Fibroblast of mammary gland (primary cell): Measurements from ENCODE around the gene ZNRF3.
"Not testable (repeated sequence)": the region's sequence is repeated elsewhere in the genome, so short reads cannot be mapped to it uniquely, and the experiment has no call there.

Experiments
- DNase-seq: peaks from one replicate; pipeline ENCODE4 v3.0.0-alpha.2; 2010; ENCODE audit warnings: low read depth
- H3K4me3 ChIP-seq: 2 replicates; pipeline ENCODE4 v1.5.1; 2011; ENCODE audit warnings: low read depth, mild to moderate bottlenecking, low read length, moderate library complexity; ENCODE audit not compliant: control insufficient read depth
- CTCF ChIP-seq: conservative IDR thresholded peaks from 2 replicates; pipeline ENCODE4 v1.5.1; 2011; ENCODE audit warnings: low read depth, low read length, inconsistent platforms; ENCODE audit not compliant: control insufficient read depth, insufficient read depth

The ZNRF3 gene

GRCh38 chr22:28940441-28940840 lies 57.1 kb downstream of the ZNRF3 start:
- TF ChIP-seq CTCF: no peak
- DNase-seq: no peak
- no peak overlapping the region for H3K4me3 ChIP-seq

GRCh38 chr22:28942333-28942732 lies 59.0 kb downstream of the ZNRF3 start:
- no peak overlapping the region for H3K4me3 ChIP-seq
- DNase-seq: no peak
- TF ChIP-seq CTCF: no peak

- no peak for TF ChIP-seq CTCF
- H3K4me3 ChIP-seq: no peak overlapping the region
- DNase-seq: no peak
Measured at GRCh38 chr22:28942801-28943500, 59.6 kb downstream of the ZNRF3 start.

GRCh38 chr22:28943501-28943879 lies 60.1 kb downstream of the ZNRF3 start:
- no peak overlapping the region for H3K4me3 ChIP-seq
- DNase-seq: no peak
- no peak for TF ChIP-seq CTCF

GRCh38 chr22:28947125-28947524 lies 63.8 kb downstream of the ZNRF3 start:
- DNase-seq: no peak
- H3K4me3 ChIP-seq: no peak overlapping the region
- no peak for TF ChIP-seq CTCF

- TF ChIP-seq CTCF: no peak
- H3K4me3 ChIP-seq: no peak overlapping the region
- no peak for DNase-seq
Measured at GRCh38 chr22:28948424-28948823, 65.1 kb downstream of the ZNRF3 start.

- H3K4me3 ChIP-seq, DNase-seq: not testable (repeated sequence)
Measured at GRCh38 chr22:28948860-28949551, 65.6 kb downstream of the ZNRF3 start.
